AG09319 (cell line): ENCODE measurements around the gene R3HCC1L.
"Not testable (repeated sequence)": the region's sequence is repeated elsewhere in the genome, so short reads cannot be mapped to it uniquely, and the experiment has no call there.

Source experiments
- DNase-seq: peaks from one replicate; pipeline ENCODE4 v3.0.0-alpha.2; 2010; ENCODE audit warnings: low read depth; ENCODE audit errors: extremely low read depth
- TF ChIP-seq, protein P1 (sequence below): IDR thresholded peaks from 2 replicates; pipeline ENCODE4 v1.5.1; 2011; ENCODE audit warnings: low read depth, mild to moderate bottlenecking, inconsistent platforms, low read length, moderate library complexity

The R3HCC1L gene

GRCh38 chr10:98215373-98215772, 80.9 kb downstream of the R3HCC1L start:
- TF ChIP-seq, protein P1, sequence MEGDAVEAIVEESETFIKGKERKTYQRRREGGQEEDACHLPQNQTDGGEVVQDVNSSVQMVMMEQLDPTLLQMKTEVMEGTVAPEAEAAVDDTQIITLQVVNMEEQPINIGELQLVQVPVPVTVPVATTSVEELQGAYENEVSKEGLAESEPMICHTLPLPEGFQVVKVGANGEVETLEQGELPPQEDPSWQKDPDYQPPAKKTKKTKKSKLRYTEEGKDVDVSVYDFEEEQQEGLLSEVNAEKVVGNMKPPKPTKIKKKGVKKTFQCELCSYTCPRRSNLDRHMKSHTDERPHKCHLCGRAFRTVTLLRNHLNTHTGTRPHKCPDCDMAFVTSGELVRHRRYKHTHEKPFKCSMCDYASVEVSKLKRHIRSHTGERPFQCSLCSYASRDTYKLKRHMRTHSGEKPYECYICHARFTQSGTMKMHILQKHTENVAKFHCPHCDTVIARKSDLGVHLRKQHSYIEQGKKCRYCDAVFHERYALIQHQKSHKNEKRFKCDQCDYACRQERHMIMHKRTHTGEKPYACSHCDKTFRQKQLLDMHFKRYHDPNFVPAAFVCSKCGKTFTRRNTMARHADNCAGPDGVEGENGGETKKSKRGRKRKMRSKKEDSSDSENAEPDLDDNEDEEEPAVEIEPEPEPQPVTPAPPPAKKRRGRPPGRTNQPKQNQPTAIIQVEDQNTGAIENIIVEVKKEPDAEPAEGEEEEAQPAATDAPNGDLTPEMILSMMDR = no peak

GRCh38 chr10:98217801-98218200, 83.3 kb downstream of the R3HCC1L start:
- TF ChIP-seq, protein P1 = no peak
- DNase-seq = no peak

More at GRCh38 chr10:98215373-98215772, 80.9 kb downstream of the R3HCC1L start:
- DNase-seq = no peak

- TF ChIP-seq, protein P1 = no peak
- no peak for DNase-seq
Observed at GRCh38 chr10:98223874-98224273, 89.4 kb downstream of the R3HCC1L start.

GRCh38 chr10:98224509-98224908, 90.1 kb downstream of the R3HCC1L start:
- TF ChIP-seq, protein P1 = no peak
- no peak for DNase-seq

DNA sequence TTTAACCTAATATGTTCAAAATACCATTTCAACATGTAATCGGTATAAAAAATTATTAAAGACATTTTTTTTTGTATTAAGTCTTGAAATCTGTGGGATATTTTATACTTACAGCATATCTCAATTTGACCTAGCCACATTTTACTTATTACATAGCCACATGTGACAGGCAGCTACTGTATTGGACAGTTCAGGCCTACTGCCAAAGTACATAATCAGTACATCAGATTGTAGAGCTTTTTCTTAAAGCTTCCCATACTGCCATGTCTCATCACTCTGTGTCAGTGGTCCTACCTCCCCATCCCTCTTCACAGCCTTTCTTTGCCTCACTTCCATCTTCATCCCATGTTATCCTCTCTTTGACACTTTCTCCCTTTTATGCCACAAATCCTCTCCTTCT, 90.5 kb downstream of the R3HCC1L start:
- TF ChIP-seq, protein P1 = no peak
- no peak for DNase-seq

DNA sequence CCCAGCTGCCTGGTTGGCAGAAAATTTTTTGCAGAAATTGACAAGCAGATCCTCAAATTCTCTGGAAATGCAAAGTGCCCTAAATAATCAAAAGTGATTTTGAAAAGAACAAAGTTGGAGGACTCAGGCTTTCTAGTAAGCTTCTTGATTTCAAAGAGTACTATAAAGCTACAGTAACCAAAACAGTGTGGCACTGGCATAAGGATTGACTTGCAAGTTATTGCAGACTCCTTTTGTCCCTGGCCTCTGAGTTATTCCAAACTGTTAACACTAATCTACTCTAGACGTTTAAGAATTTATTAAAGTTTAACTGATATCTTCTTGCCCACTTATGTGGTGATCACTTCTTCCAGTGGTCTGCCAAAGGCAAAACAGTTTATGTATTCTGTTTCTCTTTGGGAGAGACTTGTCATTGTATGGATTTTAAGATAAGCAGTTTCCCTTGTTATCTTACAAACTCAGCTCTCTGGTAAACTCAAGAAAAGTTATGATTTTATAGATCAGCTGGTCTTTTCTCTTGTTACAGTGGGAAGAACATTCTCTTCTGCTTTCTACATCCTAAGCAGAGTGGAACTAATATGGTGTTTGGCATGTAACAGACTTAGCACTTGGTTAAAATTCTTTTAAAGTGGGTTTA, 92.2 kb downstream of the R3HCC1L start:
- DNase-seq = no peak
- TF ChIP-seq, protein P1 = no peak

GRCh38 chr10:98227713-98228112, 93.3 kb downstream of the R3HCC1L start:
- DNase-seq = not testable (repeated sequence)

DNA sequence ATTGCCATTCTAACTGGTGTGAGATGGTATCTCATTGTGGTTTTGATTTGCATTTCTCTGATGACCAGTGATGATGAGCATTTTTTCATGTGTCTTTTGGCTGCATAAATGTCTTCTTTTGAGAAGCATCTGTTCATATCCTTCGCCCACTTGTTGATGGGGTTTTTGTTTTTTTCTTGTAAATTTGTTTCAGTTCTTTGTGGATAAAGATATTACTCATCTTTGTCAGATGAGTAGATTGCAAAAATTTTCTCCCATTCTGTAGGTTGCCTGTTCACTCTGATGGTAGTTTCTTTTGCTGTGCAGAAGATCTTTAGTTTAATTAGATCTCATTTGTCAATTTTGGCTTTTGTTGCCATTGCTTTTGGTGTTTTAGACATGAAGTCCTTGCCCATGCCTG, 93.8 kb downstream of the R3HCC1L start:
- DNase-seq = not testable (repeated sequence)
